ENCODE measurements around the gene SLC16A12. TPM values are rescaled to one million over a fixed set of nuclear protein-coding genes. Genes with fewer than 3 reads are reported as not detected.

SLC16A12 gene
- total and polyA plus RNA-seq, 4 donors, result 0.03 to 10.7 (median 0.94) TPM

GRCh38 chr10:89532476-89532875, 2.9 kb downstream of the SLC16A12 start:
- Histone ChIP-seq H3K27ac (ENCODE audit: low read depth in 1 of 2, low read length in 2 of 2) (no peak overlapping the region), H3K4me1 (ENCODE audit: control insufficient read depth in 4 of 4, insufficient read depth in 4 of 4, low read length in 3 of 4) (peaks cover 6 to 11% (median 10%) of the 10 kb centered on the region in 4 donors), H3K9ac (ENCODE audit: low read depth in 1 of 2, low read length in 2 of 2) (no peak overlapping the region), H3K4me3 (ENCODE audit: low read depth in 1 of 3, low read length in 3 of 3) (no peak overlapping the region), H3K9me3 (ENCODE audit: control insufficient read depth in 4 of 4, low read length in 3 of 4) (no peaks in the 10 kb centered on the region), H3K36me3 (ENCODE audit: control insufficient read depth in 4 of 4, insufficient read depth in 3 of 4, low read depth in 1 of 4, low read length in 3 of 4) (no peaks in the 10 kb centered on the region), H3K27me3 (ENCODE audit: control insufficient read depth in 4 of 4, insufficient read depth in 4 of 4, low read length in 3 of 4) (no peaks in the 10 kb centered on the region)
- WGBS, result 89% methylated on average over 3 of the region's 3 CpGs
- DNase-seq (ENCODE audit: low spot score), result no peak
- TF ChIP-seq TAF1 (conservative IDR thresholded peaks at IDR 0.05) (no peak), RXRA (IDR thresholded peaks at IDR 0.05) (no peak), ATF3 (IDR thresholded peaks at IDR 0.05) (no peak), HNF4G (IDR thresholded peaks at IDR 0.05) (no peak), ZBTB33 (IDR thresholded peaks at IDR 0.05) (no peak), MAX (IDR thresholded peaks at IDR 0.05) (no peak), RAD21 (IDR thresholded peaks at IDR 0.05) (no peak), YY1 (IDR thresholded peaks at IDR 0.05) (no peak), FOXA2 (IDR thresholded peaks at IDR 0.05) (no peak), JUND (IDR thresholded peaks at IDR 0.05) (no peak), GABPA (IDR thresholded peaks at IDR 0.05 in 1 of 2, conservative IDR thresholded peaks at IDR 0.05 in 1 of 2) (no peak), NR2F2 (IDR thresholded peaks at IDR 0.05) (no peak), CTCF (IDR thresholded peaks at IDR 0.05; ENCODE audit: low read depth, low read length, missing input control) (no peak), EGR1 (IDR thresholded peaks at IDR 0.05; ENCODE audit: low read depth in 2 of 2) (no peak), REST (IDR thresholded peaks at IDR 0.05) (no peak), SP1 (IDR thresholded peaks at IDR 0.05) (no peak), HNF4A (conservative IDR thresholded peaks at IDR 0.05) (no peak), FOXA1 (IDR thresholded peaks at IDR 0.05) (no peak)

All from liver (tissue), 9 donors.